Hippocampal formation (tissue), 2 donors: ENCODE measurements around the gene PGGHG.
"Not testable (repeated sequence)": the region's sequence is repeated elsewhere in the genome, so short reads cannot be mapped to it uniquely, and the experiment has no call there.

ENCODE experiments used
- DNase-seq, 2 donors: peaks; one replicate each; lab custom pipeline; 2025; lab: John Stamatoyannopoulos, UW

Gene PGGHG

GRCh38 chr11:313787-314553, 25.0 kb downstream of the PGGHG start, which contains the start of gene IFITM1:
TSS of gene IFITM1 (plus strand) at chr11:314040. CDS start at chr11:314171, 131 bp downstream.
- DNase-seq, result no peak

DNA sequence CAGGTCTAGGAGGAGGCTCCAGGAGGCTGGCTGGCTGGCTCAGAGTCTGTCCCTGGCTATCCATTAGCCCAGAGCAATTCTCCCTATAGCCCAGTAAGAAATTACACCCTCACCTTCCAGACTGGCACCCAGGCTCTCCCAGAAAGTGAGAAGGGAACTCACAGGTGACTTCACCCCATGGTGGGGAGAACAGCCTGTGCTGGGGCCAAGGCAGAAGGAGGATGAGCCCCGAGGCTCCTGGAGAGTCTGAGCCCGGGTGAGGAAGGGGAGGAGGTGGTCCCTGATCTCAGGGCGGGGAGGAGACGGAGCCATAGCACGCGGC, 25.6 kb downstream of the PGGHG start:
- DNase-seq, result not testable (repeated sequence)

DNA sequence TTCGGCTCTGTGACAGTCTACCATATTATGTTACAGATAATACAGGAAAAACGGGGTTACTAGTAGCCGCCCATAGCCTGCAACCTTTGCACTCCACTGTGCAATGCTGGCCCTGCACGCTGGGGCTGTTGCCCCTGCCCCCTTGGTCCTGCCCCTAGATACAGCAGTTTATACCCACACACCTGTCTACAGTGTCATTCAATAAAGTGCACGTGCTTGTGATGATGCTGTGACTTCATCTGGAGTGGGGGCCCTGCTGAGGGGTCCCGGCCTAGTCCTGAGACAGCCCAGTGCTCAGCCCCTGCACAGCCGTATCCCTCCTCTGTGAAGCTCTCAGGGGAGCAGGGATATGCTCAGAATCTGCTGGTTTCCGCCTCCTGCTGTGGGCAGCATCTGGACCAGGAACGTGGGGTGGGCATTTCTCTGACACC, 26.1 kb downstream of the PGGHG start:
- DNase-seq, result no peak

DNA sequence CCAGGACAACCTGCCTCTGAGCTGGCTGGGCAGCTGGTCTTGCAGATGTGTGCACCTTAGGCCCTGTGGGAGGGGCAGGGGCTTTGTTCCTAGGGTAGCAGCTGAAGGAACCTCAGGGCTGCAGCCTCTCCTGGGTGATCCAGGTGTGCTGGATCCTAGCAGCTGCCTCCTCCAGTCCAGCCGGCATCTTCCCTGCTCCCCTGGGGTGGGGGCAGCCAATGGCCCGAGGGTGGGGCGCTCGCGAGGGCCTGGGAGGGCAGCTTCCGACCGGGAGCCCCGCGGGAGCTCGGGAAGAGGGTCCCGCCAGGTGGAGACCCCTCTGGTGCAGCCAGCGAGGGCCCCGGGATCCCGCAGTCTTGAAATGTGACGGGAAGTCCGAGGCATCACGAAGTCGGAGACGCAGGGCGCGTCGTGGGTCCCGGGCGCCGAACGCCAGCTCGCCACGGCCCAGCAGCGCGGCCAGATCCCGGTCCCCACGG, 26.6 kb downstream of the PGGHG start:
- no peak for DNase-seq

DNA sequence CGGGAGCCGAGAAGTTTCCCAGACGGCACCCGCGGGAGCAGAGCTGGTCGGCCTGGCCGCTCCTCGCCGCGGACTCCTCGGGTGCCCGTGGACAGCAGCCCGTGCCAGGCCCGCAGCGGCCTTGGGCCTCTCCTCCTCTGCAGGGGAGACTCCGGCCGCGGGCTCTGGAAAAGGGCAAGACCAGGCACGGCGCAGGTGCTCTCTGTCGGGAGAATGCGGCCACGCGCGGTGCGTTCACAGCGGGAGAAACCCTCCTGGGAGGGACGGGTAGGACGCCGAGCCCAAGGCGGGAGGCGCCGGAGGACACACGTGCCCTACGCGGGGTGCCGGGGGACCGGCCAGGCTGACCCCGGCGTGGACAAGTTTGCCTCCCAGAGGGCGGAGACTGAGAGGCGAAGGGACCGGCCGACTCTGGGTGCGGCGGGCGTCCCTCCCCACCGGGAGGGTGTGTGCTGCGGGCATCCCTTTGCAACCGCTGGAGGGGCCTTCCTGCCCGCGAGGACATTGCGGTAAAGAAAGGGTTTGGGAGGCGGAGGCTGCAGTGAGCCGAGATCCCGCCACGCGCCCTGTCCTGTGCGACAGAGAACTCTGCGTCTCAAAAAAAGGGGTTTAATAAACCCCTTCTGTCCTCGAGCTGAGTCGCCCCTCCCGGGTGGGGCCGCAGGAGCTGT, 27.2 kb downstream of the PGGHG start:
- no peak for DNase-seq

- no peak for DNase-seq
These were observed 28.0 kb downstream of the PGGHG start for GRCh38 chr11:316891-317301.

DNA sequence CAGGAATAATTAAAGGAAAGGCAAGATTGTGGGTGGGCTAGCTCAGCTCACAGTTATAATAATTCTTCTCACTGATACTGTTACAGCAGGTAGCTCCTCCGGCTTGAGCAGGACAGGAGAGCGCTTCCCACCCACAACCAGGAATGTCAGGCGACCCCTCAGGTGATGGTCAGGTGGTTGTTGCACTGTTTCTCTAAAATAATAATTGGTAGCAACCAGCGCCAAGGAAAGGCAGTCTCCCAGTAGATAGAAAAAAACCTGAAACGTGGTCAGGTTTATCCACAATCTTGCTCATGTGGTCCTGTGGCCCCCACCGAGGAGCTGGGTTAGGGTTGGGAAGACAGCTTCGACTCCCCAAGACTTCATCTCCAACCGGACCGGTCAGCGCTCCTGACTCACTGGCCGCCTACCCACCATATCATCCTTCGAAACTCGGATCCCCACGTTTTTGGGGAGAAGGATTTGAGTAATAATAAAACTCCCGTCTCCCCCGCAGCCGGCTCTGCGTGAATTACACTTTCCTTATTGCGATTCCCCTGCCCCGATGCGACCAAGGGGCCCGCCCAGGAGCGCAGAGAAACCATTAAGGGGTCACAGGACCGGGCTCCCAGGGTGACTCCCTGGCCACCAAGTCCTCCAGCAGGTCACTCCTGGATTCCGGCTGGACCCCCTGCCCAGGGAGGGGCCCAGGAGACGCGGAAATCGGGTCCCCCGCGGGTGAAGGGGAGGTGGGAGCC, 28.9 kb downstream of the PGGHG start:
- not testable (repeated sequence) for DNase-seq

- DNase-seq, result not testable (repeated sequence)
These were observed 29.6 kb downstream of the PGGHG start for GRCh38 chr11:318405-319120.

DNA sequence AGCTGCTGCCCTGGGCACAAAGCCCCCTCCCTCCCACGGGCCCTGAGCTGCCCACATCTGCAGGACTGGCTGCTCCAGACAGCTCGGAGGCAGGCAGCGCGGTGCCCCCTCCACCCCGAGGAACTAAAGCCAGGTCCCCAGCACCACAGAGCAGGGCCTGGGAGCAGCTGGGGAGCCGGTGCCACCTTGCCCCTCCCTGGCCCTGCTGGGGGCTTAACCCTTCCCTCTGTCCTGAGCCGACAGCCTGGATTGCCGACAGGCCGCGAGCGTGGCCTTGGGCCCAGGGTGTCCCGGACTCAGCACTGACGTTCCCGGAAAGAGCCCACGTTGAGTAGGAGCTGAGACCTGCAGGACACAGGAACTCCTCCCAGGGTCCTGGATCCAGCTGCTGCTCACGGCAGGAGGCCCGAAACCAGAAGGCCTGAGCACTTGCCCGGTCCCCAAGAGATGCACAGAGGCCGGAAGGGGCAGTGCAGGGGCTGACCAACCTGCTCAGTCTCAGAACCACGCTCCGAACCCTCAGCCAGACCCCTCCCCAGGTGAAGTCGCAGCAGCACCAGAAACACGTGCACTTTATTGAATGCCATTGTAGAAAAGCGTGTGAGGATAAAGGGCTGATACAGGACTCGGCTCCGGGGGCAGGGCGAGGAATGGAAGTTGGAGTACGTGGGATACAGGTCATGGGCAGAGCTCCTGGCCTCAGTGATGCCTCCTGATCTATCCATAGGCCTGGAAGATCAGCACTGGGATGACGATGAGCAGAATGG, 30.4 kb downstream of the PGGHG start:
- DNase-seq, result not testable (repeated sequence)

DNA sequence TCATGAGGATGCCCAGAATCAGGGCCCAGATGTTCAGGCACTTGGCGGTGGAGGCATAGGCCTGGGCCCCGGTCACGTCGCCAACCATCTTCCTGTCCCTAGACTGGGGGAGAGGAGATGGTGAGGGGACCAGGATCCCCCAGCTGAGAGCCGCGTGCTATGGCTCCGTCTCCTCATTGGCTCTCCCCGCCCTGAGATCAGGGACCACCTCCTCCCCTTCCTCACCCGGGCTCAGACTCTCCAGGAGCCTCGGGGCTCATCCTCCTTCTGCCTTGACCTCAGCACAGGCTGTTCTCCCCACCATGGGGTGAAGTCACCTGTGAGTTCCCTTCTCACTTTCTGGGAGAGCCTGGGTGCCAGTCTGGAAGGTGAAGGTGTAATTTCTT, 31.0 kb downstream of the PGGHG start:
- DNase-seq, result not testable (repeated sequence)

- DNase-seq, result no peak
These were observed 35.2 kb downstream of the PGGHG start for GRCh38 chr11:324156-324555.

DNA sequence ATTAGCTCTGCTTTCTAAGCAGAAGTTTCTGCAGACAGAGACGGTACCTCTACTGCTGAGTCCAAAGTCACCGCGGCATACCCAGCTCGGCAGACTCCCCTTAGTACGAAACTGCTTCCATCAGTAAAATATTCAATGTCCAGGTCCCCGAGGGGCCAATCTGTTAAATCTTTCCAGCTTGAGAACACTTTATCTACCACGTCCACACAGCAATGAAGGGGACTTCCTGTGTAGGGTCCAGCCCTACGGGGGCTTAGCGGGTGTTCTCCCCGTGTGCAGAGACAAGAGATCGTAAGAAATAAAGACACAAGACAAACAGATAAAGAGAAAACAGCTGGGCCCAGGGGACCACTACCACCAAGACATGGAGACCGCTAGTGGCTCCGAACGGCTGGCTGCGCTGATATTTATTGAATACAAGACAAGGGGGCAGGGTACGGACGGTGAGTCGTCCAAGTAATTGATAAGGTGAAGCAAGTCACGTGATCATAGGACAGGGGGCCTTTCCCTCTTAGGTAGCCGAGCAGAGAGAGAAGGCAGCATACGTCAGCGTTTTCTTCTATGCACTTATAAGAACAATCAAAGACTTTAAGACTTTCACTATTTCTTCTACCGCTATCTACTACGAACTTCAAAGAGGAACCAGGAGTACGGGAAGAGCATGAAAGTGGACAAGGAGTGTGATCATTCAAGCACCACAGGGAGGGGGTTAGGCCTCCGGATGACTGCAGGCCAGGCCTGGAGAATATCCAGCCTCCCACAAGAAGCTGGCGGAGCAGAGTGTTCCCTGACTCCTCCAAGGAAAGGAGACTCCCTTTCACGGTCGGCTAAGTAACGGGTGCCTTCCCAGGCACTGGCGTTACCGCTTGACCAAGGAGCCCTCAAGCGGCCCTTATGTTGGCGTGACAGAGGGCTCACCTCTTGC, 35.9 kb downstream of the PGGHG start:
- not testable (repeated sequence) for DNase-seq

DNA sequence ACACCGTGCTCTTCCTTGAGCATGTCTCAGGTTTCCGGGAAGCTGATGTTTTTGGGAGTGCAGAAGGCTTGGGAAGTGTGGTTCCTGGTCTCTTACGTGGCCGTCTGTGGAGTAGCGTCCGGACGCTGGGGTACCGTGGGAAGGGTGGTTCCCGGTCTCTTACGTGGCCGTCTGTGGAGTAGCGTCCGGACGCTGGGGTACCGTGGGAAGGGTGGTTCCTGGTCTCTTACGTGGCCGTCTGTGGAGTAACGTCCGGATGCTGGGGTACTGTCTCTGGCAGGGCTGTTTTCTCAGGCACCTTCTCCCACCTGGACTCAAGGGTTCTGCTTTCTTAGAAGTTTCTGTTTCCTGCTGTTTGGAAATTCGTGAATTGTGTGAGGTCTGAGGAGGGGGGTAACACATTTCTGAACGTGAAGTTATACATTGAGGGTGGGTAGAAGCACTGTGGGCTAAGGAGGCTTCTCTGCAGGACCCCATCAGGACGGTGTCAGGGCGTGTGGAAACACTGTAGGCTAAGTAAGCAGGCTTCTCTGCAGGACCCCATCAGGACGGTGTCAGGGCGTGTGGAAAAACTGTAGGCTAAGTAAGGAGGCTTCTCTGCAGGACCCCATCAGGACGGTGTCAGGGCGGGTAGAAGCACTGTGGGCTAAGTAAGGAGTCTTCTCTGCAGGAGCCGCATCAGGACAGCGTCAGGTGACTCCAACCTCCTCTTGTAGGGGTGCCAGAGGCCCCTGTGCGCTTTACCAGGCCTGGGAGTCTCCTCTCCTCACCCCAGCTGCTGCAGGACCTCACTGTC, 37.1 kb downstream of the PGGHG start:
- no peak for DNase-seq

DNA sequence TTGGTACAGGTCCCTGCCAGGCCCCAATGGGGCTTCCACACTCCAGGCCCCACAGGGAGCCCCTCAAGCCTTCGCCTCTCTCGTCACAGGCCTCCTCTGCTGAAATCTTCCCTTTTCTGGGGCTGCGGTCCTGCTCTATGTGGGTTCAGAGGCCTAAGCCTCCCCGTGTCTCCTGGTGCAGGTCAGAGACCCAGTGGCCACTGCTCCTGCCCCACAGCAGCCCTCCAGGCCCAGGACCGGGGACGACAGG, 37.6 kb downstream of the PGGHG start:
- no peak for DNase-seq

DNA sequence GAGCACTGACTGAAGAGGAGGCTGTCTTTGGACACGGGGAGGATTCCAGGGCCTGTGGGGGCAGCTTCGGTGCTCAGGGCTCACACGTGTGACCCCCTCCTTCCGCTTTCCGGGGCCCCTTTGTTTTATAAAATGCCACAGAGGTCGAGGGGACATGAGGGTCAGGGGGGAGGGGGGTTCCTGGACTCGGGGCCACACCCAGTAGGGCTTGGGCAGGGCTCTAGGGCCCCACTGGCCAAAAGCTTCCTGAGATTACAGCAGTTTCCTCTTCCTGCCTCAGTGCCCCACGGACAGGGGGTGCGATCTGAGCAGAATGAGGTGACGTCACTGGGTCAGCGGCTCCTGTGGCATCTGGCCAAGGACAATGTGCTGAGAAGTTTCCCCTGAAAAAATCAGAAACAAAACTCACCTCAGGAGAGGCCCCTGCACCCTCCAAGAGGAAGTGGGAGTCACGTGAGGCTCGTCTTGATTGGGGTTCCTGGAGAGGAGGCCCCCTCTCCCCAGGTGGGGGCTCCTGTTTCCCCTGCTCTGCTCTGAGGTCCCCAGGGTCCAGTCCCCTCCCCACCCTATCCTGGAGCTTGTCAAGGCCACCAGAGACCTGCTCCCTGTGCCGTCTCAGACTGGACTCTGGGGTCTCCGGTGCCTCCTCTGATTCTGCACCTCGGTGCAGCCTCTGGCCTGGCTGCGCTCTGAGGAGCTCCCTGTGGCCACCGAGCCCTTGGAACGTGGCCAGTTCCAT, 38.1 kb downstream of the PGGHG start:
- no peak for DNase-seq

GRCh38 chr11:327581-327923, 38.6 kb downstream of the PGGHG start:
- no peak for DNase-seq

- no peak for DNase-seq
These were observed 39.1 kb downstream of the PGGHG start for GRCh38 chr11:328012-328411.

DNA sequence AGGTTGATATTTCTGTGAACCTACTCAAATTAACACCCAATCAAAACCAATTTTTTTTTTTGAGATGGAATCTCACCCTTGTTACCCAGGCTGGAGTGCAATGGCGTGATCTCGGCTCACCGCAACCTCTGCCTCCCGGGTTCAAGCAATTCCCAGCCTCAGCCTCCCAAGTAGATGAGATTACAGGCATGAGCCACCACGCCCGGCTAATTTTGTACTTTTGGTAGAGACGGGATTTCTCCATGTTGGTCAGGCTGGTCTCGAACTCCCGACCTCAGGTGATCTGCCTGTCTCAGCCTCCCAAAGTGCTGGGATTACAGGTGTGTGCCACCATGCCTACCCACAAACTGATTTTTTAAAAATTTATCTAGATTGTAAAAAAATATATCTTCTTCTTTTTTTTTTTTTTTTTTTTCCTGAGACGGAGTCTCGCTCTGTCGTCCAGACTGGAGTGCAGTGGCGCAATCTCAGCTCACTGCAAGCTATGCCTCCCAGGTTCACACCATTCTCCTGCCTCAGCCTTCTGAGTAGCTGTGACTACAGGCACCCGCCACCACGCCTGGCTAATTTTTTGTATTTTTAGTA, 39.7 kb downstream of the PGGHG start:
- not testable (repeated sequence) for DNase-seq

- no peak for DNase-seq
These were observed 40.9 kb downstream of the PGGHG start for GRCh38 chr11:329886-330253.
